Activated T-helper 9 cell treated with anti-CD3 and anti-CD28 coated beads, Interleukin-2, amount 50 U/mL, for 16 hours (primary cell): ENCODE measurements around the gene TGM3.
"Not testable (repeated sequence)": the region's sequence is repeated elsewhere in the genome, so short reads cannot be mapped to it uniquely, and the experiment has no call there.

Experiments used
- DNase-seq: peaks from one replicate; pipeline ENCODE4 v3.0.0-alpha.2; 2020; ENCODE audit warnings: low read depth

Gene TGM3

GRCh38 chr20:2295886-2296515 lies at the start of gene TGM3:
Gene TGM3 (plus strand): TSS chr20:2296001. CDS start chr20:2296064, 63 bp downstream.
- no peak for DNase-seq

- no peak for DNase-seq
These were observed 49.7 kb upstream of the TGM3 start for GRCh38 chr20:2246069-2246491.

GRCh38 chr20:2248837-2249236 lies 47.0 kb upstream of the TGM3 start:
- DNase-seq = no peak

- DNase-seq = no peak
These were observed 45.9 kb upstream of the TGM3 start for GRCh38 chr20:2249935-2250334.

- DNase-seq = no peak
These were observed 43.3 kb upstream of the TGM3 start for GRCh38 chr20:2252419-2252997.

GRCh38 chr20:2253256-2253655 lies 42.5 kb upstream of the TGM3 start:
- no peak for DNase-seq

GRCh38 chr20:2254333-2254732 lies 41.5 kb upstream of the TGM3 start:
- DNase-seq = no peak

GRCh38 chr20:2255926-2256531 lies 39.8 kb upstream of the TGM3 start:
- DNase-seq = no peak

GRCh38 chr20:2259731-2260130 lies 36.1 kb upstream of the TGM3 start:
- DNase-seq = no peak

- DNase-seq = no peak
These were observed 35.6 kb upstream of the TGM3 start for GRCh38 chr20:2260250-2260649.

- no peak for DNase-seq
These were observed 34.7 kb upstream of the TGM3 start for GRCh38 chr20:2261046-2261485.

GRCh38 chr20:2261629-2262028 lies 34.2 kb upstream of the TGM3 start:
- DNase-seq = no peak

- no peak for DNase-seq
These were observed 31.7 kb upstream of the TGM3 start for GRCh38 chr20:2264118-2264517.

GRCh38 chr20:2264621-2265374 lies 31.0 kb upstream of the TGM3 start:
- not testable (repeated sequence) for DNase-seq

GRCh38 chr20:2273634-2274302 lies 22.0 kb upstream of the TGM3 start:
- no peak for DNase-seq

- no peak for DNase-seq
These were observed 19.8 kb upstream of the TGM3 start for GRCh38 chr20:2276015-2276414.

GRCh38 chr20:2279253-2279779 lies 16.5 kb upstream of the TGM3 start:
- no peak for DNase-seq

GRCh38 chr20:2280082-2280481 lies 15.7 kb upstream of the TGM3 start:
- DNase-seq = no peak

GRCh38 chr20:2281563-2281962 lies 14.2 kb upstream of the TGM3 start:
- no peak for DNase-seq

GRCh38 chr20:2282181-2282580 lies 13.6 kb upstream of the TGM3 start:
- DNase-seq = no peak

- DNase-seq = no peak
These were observed 11.9 kb upstream of the TGM3 start for GRCh38 chr20:2283706-2284423.
